Measurements from ENCODE around the gene MBD2. TPM values are rescaled to one million over a fixed set of nuclear protein-coding genes. Genes with fewer than 3 reads are reported as not detected.

MBD2 gene
- total RNA-seq, 1 donor from 2014 or later: 33.4 TPM

GRCh38 chr18:54161267-54161666 is 63.2 kb downstream of the MBD2 start:
- no peak for DNase-seq (ENCODE audit: low spot score)
- intact Hi-C loops (cut with DNase I): no loop called here

GRCh38 chr18:54159906-54160305 is 64.6 kb downstream of the MBD2 start:
- intact Hi-C loops (cut with DNase I): no loop called here
- DNase-seq (ENCODE audit: low spot score): no peak

- DNase-seq (ENCODE audit: low spot score): no peak
- intact Hi-C loops (cut with DNase I): no loop called here
These were observed 66.7 kb downstream of the MBD2 start for GRCh38 chr18:54157646-54158385.

GRCh38 chr18:54155412-54155811 is 69.1 kb downstream of the MBD2 start:
- no peak for DNase-seq (ENCODE audit: low spot score)
- intact Hi-C loops (cut with DNase I): no loop called here

GRCh38 chr18:54154231-54154630 is 70.2 kb downstream of the MBD2 start:
- DNase-seq (ENCODE audit: low spot score): no peak
- intact Hi-C loops (cut with DNase I): no loop called here

- intact Hi-C loops (cut with DNase I): no loop called here
- DNase-seq (ENCODE audit: low spot score): no peak
These were observed 73.1 kb downstream of the MBD2 start for GRCh38 chr18:54151376-54151775.

- intact Hi-C loops (cut with DNase I): no loop called here
- no peak for DNase-seq (ENCODE audit: low spot score)
These were observed 74.2 kb downstream of the MBD2 start for GRCh38 chr18:54150226-54150625.

GRCh38 chr18:54149078-54149697 is 75.3 kb downstream of the MBD2 start:
- intact Hi-C loops (cut with DNase I): no loop called here
- DNase-seq (ENCODE audit: low spot score): no peak

- intact Hi-C loops (cut with DNase I): no loop called here
- no peak for DNase-seq (ENCODE audit: low spot score)
These were observed 75.8 kb downstream of the MBD2 start for GRCh38 chr18:54148678-54149077.

GRCh38 chr18:54148151-54148550 is 76.3 kb downstream of the MBD2 start:
- no peak for DNase-seq (ENCODE audit: low spot score)
- intact Hi-C loops (cut with DNase I): no loop called here

- DNase-seq (ENCODE audit: low spot score): no peak
- intact Hi-C loops (cut with DNase I): no loop called here
These were observed 77.0 kb downstream of the MBD2 start for GRCh38 chr18:54147439-54147838.

- no peak for DNase-seq (ENCODE audit: low spot score)
- intact Hi-C loops (cut with DNase I): no loop called here
These were observed 83.3 kb downstream of the MBD2 start for GRCh38 chr18:54141041-54141608.

GRCh38 chr18:54140641-54141040 is 83.8 kb downstream of the MBD2 start:
- no peak for DNase-seq (ENCODE audit: low spot score)
- intact Hi-C loops (cut with DNase I): no loop called here

GRCh38 chr18:54135216-54135615 is 89.3 kb downstream of the MBD2 start:
- intact Hi-C loops (cut with DNase I): no loop called here
- DNase-seq (ENCODE audit: low spot score): no peak

GRCh38 chr18:54134053-54134452 is 90.4 kb downstream of the MBD2 start:
- intact Hi-C loops (cut with DNase I): no loop called here
- DNase-seq (ENCODE audit: low spot score): no peak

- intact Hi-C loops (cut with DNase I): no loop called here
- no peak for DNase-seq (ENCODE audit: low spot score)
These were observed 93.8 kb downstream of the MBD2 start for GRCh38 chr18:54130631-54131030.

- DNase-seq (ENCODE audit: low spot score): no peak
- intact Hi-C loops (cut with DNase I): no loop called here
These were observed 94.3 kb downstream of the MBD2 start for GRCh38 chr18:54130177-54130576.

GRCh38 chr18:54129448-54130067 is 94.9 kb downstream of the MBD2 start:
- no peak for DNase-seq (ENCODE audit: low spot score)
- intact Hi-C loops (cut with DNase I): no loop called here

- intact Hi-C loops (cut with DNase I): no loop called here
- no peak for DNase-seq (ENCODE audit: low spot score)
These were observed 96.6 kb downstream of the MBD2 start for GRCh38 chr18:54127759-54128378.

- no peak for DNase-seq (ENCODE audit: low spot score)
- intact Hi-C loops (cut with DNase I): no loop called here
These were observed 99.0 kb downstream of the MBD2 start for GRCh38 chr18:54125429-54125828.

Data from cardiac septum (tissue), 1 donor.